H1 (cell line): Measurements from ENCODE around the gene RRP1. TPM values are rescaled to one million over a fixed set of nuclear protein-coding genes. Genes with fewer than 3 reads are reported as not detected.

ENCODE experiments used
- CTCF ChIA-PET: fragments of 300-600 bp; sonication (Branson Sonifier 250); formaldehyde crosslinking; loops from one replicate; lab custom pipeline; 2021; ENCODE audit not compliant: partially characterized antibody; lab: Charles Lee
- POLR2A ChIA-PET: fragments of 300-600 bp; sonication (Branson Sonifier 250); formaldehyde crosslinking; loops from one replicate; lab custom pipeline; 2021; ENCODE audit warnings: inconsistent platforms; ENCODE audit not compliant: partially characterized antibody; lab: Charles Lee
- DNase-seq, 2 experiments: peaks; one replicate each; pipeline versions ENCODE4 v3.0.0 to v3.0.0-alpha.2; 2010 to 2022; ENCODE audit warnings: low spot score in 2 of 2, low read depth in 1 of 2, mixed read lengths in 1 of 2
- FAIRE-seq: peaks from 2 replicates; lab custom pipeline; 2011; peaks lifted over from hg19 to GRCh38; lab: Jason Lieb, UNC
- H2AFZ ChIP-seq: 2 replicates; pipeline ENCODE4 v1.8.1; 2012; ENCODE audit warnings: low read length, inconsistent platforms
- H2AK5ac ChIP-seq: 2 replicates; pipeline ENCODE4 v1.6.1; 2013; ENCODE audit warnings: low read depth, low read length
- H2BK120ac ChIP-seq: replicated peaks from 2 replicates; pipeline ENCODE3; 2013; ENCODE audit warnings: low read depth, low read length, inconsistent platforms
- H2BK12ac ChIP-seq: 2 replicates; pipeline ENCODE4 v1.6.1; 2013; ENCODE audit warnings: low read depth, low read length
- H2BK15ac ChIP-seq: 2 replicates; pipeline ENCODE4 v1.6.1; 2013; ENCODE audit warnings: low read length
- H2BK20ac ChIP-seq: 2 replicates; pipeline ENCODE4 v1.6.1; 2013; ENCODE audit warnings: low read length
- H2BK5ac ChIP-seq: 2 replicates; pipeline ENCODE4 v1.6.1; 2013; ENCODE audit warnings: low read depth, low read length
- H3K14ac ChIP-seq: 2 replicates; pipeline ENCODE4 v1.6.1; 2013; ENCODE audit warnings: inconsistent platforms; ENCODE audit not compliant: insufficient read length
- H3K18ac ChIP-seq: 2 replicates; pipeline ENCODE4 v1.6.1; 2013; ENCODE audit warnings: low read length; ENCODE audit errors: extremely low read depth
- H3K23ac ChIP-seq: 2 replicates; pipeline ENCODE4 v1.6.1; 2013; ENCODE audit warnings: inconsistent platforms; ENCODE audit not compliant: insufficient read length
- H3K23me2 ChIP-seq: 2 replicates; pipeline ENCODE4 v1.6.1; 2013; ENCODE audit warnings: low read depth, low read length
- H3K27ac ChIP-seq: 2 replicates; pipeline ENCODE4 v1.6.1; 2011; ENCODE audit warnings: low read depth, low read length, inconsistent platforms
- H3K27me3 ChIP-seq, 4 experiments: replicated peaks in 1 of 4; 1 replicate in 1 of 4; 2 replicates in 3 of 4; pipeline versions ENCODE4 v1.6.1 to v1.8.1; 2011 to 2013; ENCODE audit warnings: low read length in 3 of 4, mild to moderate bottlenecking in 3 of 4, inconsistent platforms in 2 of 4, mixed read lengths in 2 of 4, moderate library complexity in 1 of 4; ENCODE audit not compliant: control insufficient read depth in 3 of 4, insufficient read depth in 3 of 4; ENCODE audit errors: extremely low read depth in 1 of 4
- H3K36me3 ChIP-seq, 4 experiments: 2 replicates each; pipeline versions ENCODE4 v1.6.1 to v1.8.1; 2011 to 2013; ENCODE audit warnings: mild to moderate bottlenecking in 4 of 4, low read length in 3 of 4, moderate library complexity in 2 of 4, control low read depth in 1 of 4, inconsistent platforms in 1 of 4; ENCODE audit not compliant: insufficient read depth in 4 of 4, control insufficient read depth in 2 of 4
- H3K4ac ChIP-seq: replicated peaks from 2 replicates; pipeline ENCODE3; 2013; ENCODE audit warnings: low read length, low read depth, mixed read lengths, inconsistent platforms; ENCODE audit not compliant: insufficient read length
- H3K4me1 ChIP-seq, 4 experiments: replicated peaks in 1 of 4; 1 replicate in 1 of 4; 2 replicates in 3 of 4; pipeline versions ENCODE4 v1.6.1 to v1.8.1; 2011 to 2013; ENCODE audit warnings: low read length in 3 of 4, inconsistent platforms in 2 of 4, mixed read lengths in 1 of 4; ENCODE audit not compliant: insufficient read depth in 4 of 4, control insufficient read depth in 3 of 4
- H3K4me2 ChIP-seq, 2 experiments: 2 replicates each; pipeline versions ENCODE4 v1.6.1 to v1.8.1; 2011 to 2013; ENCODE audit warnings: low read depth in 2 of 2, low read length in 2 of 2, control low read depth in 1 of 2, inconsistent platforms in 1 of 2, mild to moderate bottlenecking in 1 of 2; ENCODE audit not compliant: insufficient read depth in 1 of 2
- H3K4me3 ChIP-seq, 4 experiments: fragments of 200-600, 300-600 bp in 1 of 4; sonication (generic), shearing (Covaris generic), sonication (Bioruptor Twin) in 1 of 4; 2 replicates each; pipeline versions ENCODE4 v1.5.1 to v1.8.1; 2011 to 2016; ENCODE audit warnings: low read length in 4 of 4, low read depth in 3 of 4, control low read depth in 2 of 4, inconsistent platforms in 2 of 4, mild to moderate bottlenecking in 2 of 4, mixed read lengths in 1 of 4, moderate library complexity in 1 of 4; ENCODE audit not compliant: insufficient read depth in 2 of 4; ENCODE audit errors: extremely low read depth in 1 of 4
- H3K56ac ChIP-seq: replicated peaks from 2 replicates; pipeline ENCODE3; 2013; ENCODE audit warnings: low read depth, mild to moderate bottlenecking, mixed read lengths, low read length, inconsistent platforms; ENCODE audit not compliant: insufficient read length
- H3K79me1 ChIP-seq: 2 replicates; pipeline ENCODE4 v1.6.1; 2013; ENCODE audit warnings: low read depth, low read length, control low read depth
- H3K79me2 ChIP-seq, 2 experiments: 2 replicates each; pipeline versions ENCODE4 v1.6.1 to v1.8.1; 2012 to 2013; ENCODE audit warnings: low read length in 2 of 2, mild to moderate bottlenecking in 2 of 2, inconsistent platforms in 1 of 2; ENCODE audit not compliant: insufficient read depth in 2 of 2, control insufficient read depth in 1 of 2
- H3K9ac ChIP-seq, 4 experiments: replicated peaks in 1 of 4; 1 replicate in 1 of 4; 2 replicates in 3 of 4; pipeline versions ENCODE4 v1.6.1 to v1.8.1; 2011 to 2013; ENCODE audit warnings: low read depth in 3 of 4, low read length in 3 of 4, control low read depth in 2 of 4, mild to moderate bottlenecking in 2 of 4, moderate library complexity in 2 of 4, inconsistent platforms in 1 of 4; ENCODE audit errors: extremely low read depth in 1 of 4
- H3K9me3 ChIP-seq, 2 experiments: 2 replicates each; pipeline versions ENCODE4 v1.6.1 to v1.8.1; 2012 to 2013; ENCODE audit warnings: mild to moderate bottlenecking in 2 of 2, moderate library complexity in 2 of 2, control low read depth in 1 of 2, inconsistent platforms in 1 of 2, low read depth in 1 of 2, low read length in 1 of 2, mixed read lengths in 1 of 2; ENCODE audit not compliant: insufficient read depth in 2 of 2
- H4K20me1 ChIP-seq, 2 experiments: replicated peaks in 1 of 2; 2 replicates each; pipeline versions ENCODE3 to v1.8.1; 2011 to 2013; ENCODE audit warnings: inconsistent platforms in 2 of 2, low read length in 2 of 2, mild to moderate bottlenecking in 1 of 2; ENCODE audit not compliant: insufficient read depth in 2 of 2, control insufficient read depth in 1 of 2
- H4K5ac ChIP-seq: 2 replicates; pipeline ENCODE4 v1.6.1; 2013; ENCODE audit warnings: low read length, low read depth, mixed read lengths, inconsistent platforms; ENCODE audit not compliant: insufficient read length
- H4K8ac ChIP-seq: 2 replicates; pipeline ENCODE4 v1.8.0; 2013; ENCODE audit warnings: mild to moderate bottlenecking, moderate library complexity, low read length, inconsistent platforms; ENCODE audit not compliant: insufficient read depth; ENCODE audit errors: extremely low read depth
- H4K91ac ChIP-seq: replicated peaks from 2 replicates; pipeline ENCODE3; 2013; ENCODE audit warnings: low read length, mixed read lengths, inconsistent platforms; ENCODE audit not compliant: insufficient read length
- GTF2F1 ChIP-seq: IDR thresholded peaks from 2 replicates; pipeline ENCODE4 v1.6.1; 2012; ENCODE audit warnings: low read depth, low read length, improper control_type of control experiment, borderline replicate concordance
- TEAD4 ChIP-seq: IDR thresholded peaks from 2 replicates; pipeline ENCODE4 v1.6.1; 2012; ENCODE audit warnings: low read depth, low read length, inconsistent platforms, mixed read lengths
- WGBS, 2 experiments: shearing (Covaris generic) in 1 of 2; methylation state at CpG; one replicate each; pipeline versions ENCODE4 v1.1.6 to v1.1.7; 2013 to 2015; ENCODE audit warnings: low lambda C conversion rate in 2 of 2, mixed read lengths in 2 of 2, inconsistent platforms in 1 of 2, low coverage in 1 of 2, missing lambda C conversion rate in 1 of 2; ENCODE audit not compliant: insufficient replicate concordance in 2 of 2, insufficient coverage in 1 of 2, insufficient read length in 1 of 2; ENCODE audit errors: extremely low coverage in 1 of 2, missing lambda C conversion rate in 1 of 2; 5-methylcytosine and 5-hydroxymethylcytosine counted together
- polyA plus RNA-seq, 7 experiments: library from polyadenylated mRNA; depleted of rRNA in 3 of 7; stranded (reverse) in 5 of 7; unstranded in 2 of 7; fragments of >200 nt in 5 of 7; fragments of 200-250 nt in 2 of 7; gene quantifications; 1 replicate in 5 of 7; 2 replicates in 1 of 7; 4 replicates in 1 of 7; pipeline versions ENCODE4 v1.2.1 to v1.2.3, GENCODE V29; 2011 to 2013; ENCODE audit warnings: missing spikeins in 2 of 7, mixed read lengths in 2 of 7
- total RNA-seq: library from RNA; stranded (reverse); fragmentation: NEBNext Ultra II Directional; extraction: Animal tissue kit (Norgen Biotek cat#: 25700); gene quantifications from 2 replicates; pipeline ENCODE4 v1.2.1, GENCODE V29; 2021

RRP1 gene
- total and polyA plus RNA-seq, 2 of the 8 experiments (the other 6 are each of a cell fraction or from before 2014, with no cell fraction given), result 11.6 to 55.2 TPM

GRCh38 chr21:43849532-43850299 is 60.3 kb downstream of the RRP1 start:
- no peak overlapping the region for H2AFZ ChIP-seq
- no peak overlapping the region for H2BK15ac ChIP-seq
- no peaks in the 10 kb centered on the region for H3K23me2 ChIP-seq
- no peaks in the 10 kb centered on the region for H3K79me1 ChIP-seq
- DNase-seq, result no peak
- no peak overlapping the region for H2AK5ac ChIP-seq
- H3K9ac ChIP-seq, result no peak overlapping the region
- H2BK12ac ChIP-seq, result no peak overlapping the region
- no peak overlapping the region for H4K5ac ChIP-seq
- no peak overlapping the region for H3K4me3 ChIP-seq
- H2BK5ac ChIP-seq, result no peak overlapping the region
- CTCF ChIA-PET, result interaction anchor here (0.6 to 10.4 kb wide), 6 partner anchors 16 to 91 kb away, joined by 3 to 73 read pairs (median 3); no protein-coding TSS in a partner anchor
- H2BK120ac ChIP-seq, result no peak overlapping the region
- no peak overlapping the region for H4K8ac ChIP-seq
- H3K23ac ChIP-seq, result no peak overlapping the region
- no peak overlapping the region for H3K4me2 ChIP-seq
- POLR2A ChIA-PET, result no interaction called here
- no peak overlapping the region for H2BK20ac ChIP-seq
- 0 out of 2 replicates have a peak, but pooled peaks have one; percentile 30 for TF ChIP-seq TEAD4
- no peak for TF ChIP-seq GTF2F1
- TF ChIP-seq, all 59 proteins: peak for 1
- Histone ChIP-seq H3K9me3 (no peaks in the 10 kb centered on the region; a peak in 1 of 4 replicates), H4K91ac (no peak overlapping the region), H3K36me3 (no peaks in the 10 kb centered on the region), H3K79me2 (no peaks in the 10 kb centered on the region), H3K27ac (no peak overlapping the region), H3K27me3 (no peaks in the 10 kb centered on the region), H3K4me1 (no peaks in the 10 kb centered on the region), H3K4ac (no peak overlapping the region), H4K20me1 (no peaks in the 10 kb centered on the region), H3K56ac (no peak overlapping the region), H3K18ac (no peak overlapping the region), H3K14ac (no peak overlapping the region)
- whole genome bisulfite sequencing, 2 experiments, result 90% methylated on average over 13 of the region's 13 CpGs; no CpG with 5 or more reads in 1 of the 2 experiments
- no peak for FAIRE-seq
